ENCODE data around the gene REV1. TPM values are rescaled to one million over a fixed set of nuclear protein-coding genes. Genes with fewer than 3 reads are reported as not detected.

Gene REV1
- total RNA-seq, 4 donors from 2014 or later: 37.3 to 71.0 (median 48.5) TPM

GRCh38 chr2:99354070-99354469, 135.7 kb downstream of the REV1 start:
- 74 to 87% methylated on average over 1 of the region's 1 CpG for WGBS, 2 donors
- intact Hi-C loops (cut with DNase I; ENCODE audit: low total_unique reads): no loop called here
- no peak overlapping the region for H3K4me3 ChIP-seq (ENCODE audit: low read depth, poor library complexity, severe bottlenecking)
- DNase-seq (ENCODE audit: low spot score in 2 of 2): no peak
- TF ChIP-seq CTCF (IDR thresholded peaks at IDR 0.05) (no peak), POLR2A (IDR thresholded peaks at IDR 0.05) (no peak)

Other genes starting within 250 kb of the REV1 start
- 1 to 10 TPM in 1 of 4 donors, not detected in 3; 9.6 TPM for gene LYG2, start 234.4 kb downstream of the REV1 start, total RNA-seq
- 1 to 10 TPM in 1 of 4 donors, under 1 TPM in 1, not detected in 2; 0.97 to 1.7 TPM for gene LYG1, start 188.8 kb downstream of the REV1 start, total RNA-seq
- 10 to 100 TPM; 22.8 to 36.5 (median 33.1) TPM for gene TXNDC9, start 153.7 kb downstream of the REV1 start, total RNA-seq
- gene EIF5B, start 152.6 kb downstream of the REV1 start, total RNA-seq: 10 to 100 TPM; 25.4 to 30.7 (median 29.0) TPM